GM12878 (cell line): ENCODE results near the gene ATP1B1. TPM values are rescaled to one million over a fixed set of nuclear protein-coding genes. Genes with fewer than 3 reads are reported as not detected.
A peak's percentile ranks its signal among the peaks of the same experiment; 100 is the strongest.

Experiments used
- CHD2 ChIP-seq: IDR thresholded peaks from 2 replicates; pipeline ENCODE4 v1.6.1; 2011; ENCODE audit warnings: low read depth, low read length, improper control_type of control experiment, borderline replicate concordance
- CHD4 ChIP-seq: fragments of 200-600 bp; sonication (generic); IDR thresholded peaks from 2 replicates; pipeline ENCODE4 v1.6.1; 2016; ENCODE audit warnings: mild to moderate bottlenecking
- FOS ChIP-seq: IDR thresholded peaks from 3 replicates; pipeline ENCODE4 v1.6.1; 2011; ENCODE audit warnings: borderline replicate concordance; ENCODE audit not compliant: insufficient read length; ENCODE audit errors: extremely low read depth
- FOXK2 ChIP-seq: fragments of 450-650 bp; IDR thresholded peaks from 2 replicates; pipeline ENCODE4 v1.6.1; 2017; ENCODE audit warnings: mild to moderate bottlenecking, moderate library complexity
- GABPA ChIP-seq: IDR thresholded peaks from 2 replicates; pipeline ENCODE4 v1.6.1; 2014; ENCODE audit warnings: antibody characterized with exemption, low read depth, mild to moderate bottlenecking, inconsistent platforms
- GATAD2B ChIP-seq: fragments of 450-650 bp; conservative IDR thresholded peaks from 2 replicates; pipeline ENCODE4 v1.6.1; 2017; ENCODE audit warnings: low read depth, mild to moderate bottlenecking, moderate library complexity
- IRF4 ChIP-seq: IDR thresholded peaks from 2 replicates; pipeline ENCODE4 v1.6.1; 2011; ENCODE audit warnings: low read depth, low read length
- KAT2A ChIP-seq: conservative IDR thresholded peaks from 2 replicates; pipeline ENCODE4 v1.6.1; 2011; ENCODE audit warnings: low read depth, low read length; ENCODE audit not compliant: control insufficient read depth
- POLR2A ChIP-seq: IDR thresholded peaks from 2 replicates; pipeline ENCODE4 v1.6.1; 2011; ENCODE audit warnings: low read depth, mild to moderate bottlenecking, low read length
- POU2F2 ChIP-seq: IDR thresholded peaks from 3 replicates; pipeline ENCODE4 v1.6.1; 2011; ENCODE audit warnings: low read depth, mild to moderate bottlenecking, low read length, borderline replicate concordance
- RAD21 ChIP-seq: IDR thresholded peaks from 2 replicates; pipeline ENCODE4 v1.6.1; 2011; ENCODE audit warnings: mild to moderate bottlenecking, low read depth, low read length, moderate library complexity; ENCODE audit not compliant: insufficient read depth
- RFX5 ChIP-seq: IDR thresholded peaks from 2 replicates; pipeline ENCODE4 v1.6.1; 2011; ENCODE audit warnings: low read depth, low read length, improper control_type of control experiment
- RUNX3 ChIP-seq: IDR thresholded peaks from 2 replicates; pipeline ENCODE4 v1.6.1; 2012; ENCODE audit warnings: low read length, inconsistent platforms
- SUPT20H ChIP-seq: IDR thresholded peaks from 2 replicates; pipeline ENCODE4 v1.6.1; 2011; ENCODE audit warnings: low read depth, mild to moderate bottlenecking, low read length, moderate library complexity, borderline replicate concordance; ENCODE audit not compliant: control insufficient read depth
- TARDBP ChIP-seq: IDR thresholded peaks from 2 replicates; pipeline ENCODE4 v1.6.1; 2016; ENCODE audit warnings: borderline replicate concordance
- YBX1 ChIP-seq: fragments of 450-650 bp; IDR thresholded peaks from 2 replicates; pipeline ENCODE4 v1.6.1; 2016; ENCODE audit warnings: antibody characterized with exemption
- polyA plus RNA-seq, 11 experiments: library from polyadenylated mRNA; depleted of rRNA in 4 of 11; unstranded in 6 of 11; stranded (reverse) in 5 of 11; fragments of >200 nt; fragmentation: Nextera tagmentation in 4 of 11; fragmentation: Illumina TruSeq in 1 of 11; extraction: Ambion mirVana in 4 of 11; extraction: Trizol in 1 of 11; gene quantifications; 1 replicate in 1 of 11; 2 replicates in 10 of 11; pipeline versions ENCODE4 v1.2.1 to v1.2.3, GENCODE V29; 2011 to 2016; ENCODE audit warnings: inconsistent platforms in 2 of 11, missing spikeins in 2 of 11, low read depth in 1 of 11
- total RNA-seq, 4 experiments: library from RNA; depleted of rRNA in 3 of 4; stranded (reverse); fragments of >200 nt in 3 of 4; fragmentation: Illumina TruSeq in 1 of 4; extraction: Trizol in 1 of 4; gene quantifications; 2 replicates each; pipeline versions ENCODE4 v1.2.1 to v1.2.3, GENCODE V29; 2013 to 2021
- TF ChIP-seq, protein P1 (sequence below): fragments of 450-650 bp; IDR thresholded peaks from 2 replicates; pipeline ENCODE4 v1.6.1; 2018; ENCODE audit warnings: mild to moderate bottlenecking, low read depth, moderate library complexity; ENCODE audit not compliant: partially characterized antibody
- TF ChIP-seq, protein P2 (sequence below), 3 experiments: IDR thresholded peaks in 2 of 3; conservative IDR thresholded peaks in 1 of 3; 2 replicates each; pipeline ENCODE4 v1.5.1; 2011; ENCODE audit warnings: low read depth in 3 of 3, low read length in 3 of 3, mild to moderate bottlenecking in 3 of 3, control low read depth in 2 of 3, moderate library complexity in 2 of 3, inconsistent platforms in 1 of 3, mixed read lengths in 1 of 3; ENCODE audit not compliant: control insufficient read depth in 2 of 3, insufficient read depth in 1 of 3; ENCODE audit errors: extremely low read depth in 1 of 3
- TF ChIP-seq, protein P3 (sequence below): fragments of 450-650 bp; IDR thresholded peaks from 2 replicates; pipeline ENCODE4 v1.6.1; 2017; ENCODE audit warnings: antibody characterized with exemption, mild to moderate bottlenecking, moderate library complexity
- TF ChIP-seq, protein P4 (sequence below): fragments of 450-650 bp; IDR thresholded peaks from 2 replicates; pipeline ENCODE4 v1.6.1; 2016; ENCODE audit warnings: mild to moderate bottlenecking
- TF ChIP-seq, protein P5 (sequence below): IDR thresholded peaks from 2 replicates; pipeline ENCODE4 v1.6.1; 2012; ENCODE audit warnings: low read depth, low read length, improper control_type of control experiment

The ATP1B1 gene
- total and polyA plus RNA-seq, 10 of the 15 experiments (the other 5 are each of a cell fraction or from before 2014, with no cell fraction given) = 0.84 to 14.0 (median 1.4) TPM

DNA sequence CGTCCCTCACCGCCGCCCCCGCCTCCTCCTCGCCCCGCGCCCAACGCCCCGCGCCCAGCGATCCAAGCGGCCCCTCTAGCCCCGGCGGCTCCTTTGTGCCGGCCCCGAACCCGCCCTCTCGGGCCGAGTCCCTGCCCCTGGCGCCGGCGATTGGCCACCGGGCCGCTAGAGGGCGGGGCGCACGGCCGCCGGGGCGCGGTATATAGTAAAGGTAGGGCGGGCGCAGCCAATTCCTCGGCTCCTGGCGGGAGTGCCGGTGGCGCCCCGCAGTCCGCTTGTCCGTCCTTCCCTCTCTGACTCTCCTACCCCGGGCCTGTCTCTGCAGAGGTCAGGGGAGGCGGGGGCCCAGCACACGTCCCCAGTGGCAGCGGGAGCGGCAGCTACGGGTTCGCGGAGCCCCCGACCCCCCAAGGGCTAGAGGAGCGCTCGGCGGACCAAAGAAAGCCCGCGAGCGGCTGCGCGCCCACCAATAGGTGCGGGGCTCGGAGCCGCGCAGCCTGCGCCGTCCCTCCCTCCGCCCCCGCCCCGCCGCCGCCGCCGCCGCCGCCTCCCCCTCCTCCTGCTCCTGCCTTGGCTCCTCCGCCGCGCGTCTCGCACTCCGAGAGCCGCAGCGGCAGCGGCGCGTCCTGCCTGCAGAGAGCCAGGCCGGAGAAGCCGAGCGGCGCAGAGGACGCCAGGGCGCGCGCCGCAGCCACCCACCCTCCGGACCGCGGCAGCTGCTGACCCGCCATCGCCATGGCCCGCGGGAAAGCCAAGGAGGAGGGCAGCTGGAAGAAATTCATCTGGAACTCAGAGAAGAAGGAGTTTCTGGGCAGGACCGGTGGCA is at the start of gene ATP1B1 (continued):
- TF ChIP-seq FOXK2 = no peak
- 0 out of 3 replicates have a peak, but pooled peaks have one; percentile 11 for TF ChIP-seq POU2F2
- TF ChIP-seq KAT2A = no peak
- TF ChIP-seq GABPA = no peak
- no peak for TF ChIP-seq FOS
- TF ChIP-seq TARDBP = no peak
- TF ChIP-seq IRF4 = no peak
- TF ChIP-seq, protein P1, sequence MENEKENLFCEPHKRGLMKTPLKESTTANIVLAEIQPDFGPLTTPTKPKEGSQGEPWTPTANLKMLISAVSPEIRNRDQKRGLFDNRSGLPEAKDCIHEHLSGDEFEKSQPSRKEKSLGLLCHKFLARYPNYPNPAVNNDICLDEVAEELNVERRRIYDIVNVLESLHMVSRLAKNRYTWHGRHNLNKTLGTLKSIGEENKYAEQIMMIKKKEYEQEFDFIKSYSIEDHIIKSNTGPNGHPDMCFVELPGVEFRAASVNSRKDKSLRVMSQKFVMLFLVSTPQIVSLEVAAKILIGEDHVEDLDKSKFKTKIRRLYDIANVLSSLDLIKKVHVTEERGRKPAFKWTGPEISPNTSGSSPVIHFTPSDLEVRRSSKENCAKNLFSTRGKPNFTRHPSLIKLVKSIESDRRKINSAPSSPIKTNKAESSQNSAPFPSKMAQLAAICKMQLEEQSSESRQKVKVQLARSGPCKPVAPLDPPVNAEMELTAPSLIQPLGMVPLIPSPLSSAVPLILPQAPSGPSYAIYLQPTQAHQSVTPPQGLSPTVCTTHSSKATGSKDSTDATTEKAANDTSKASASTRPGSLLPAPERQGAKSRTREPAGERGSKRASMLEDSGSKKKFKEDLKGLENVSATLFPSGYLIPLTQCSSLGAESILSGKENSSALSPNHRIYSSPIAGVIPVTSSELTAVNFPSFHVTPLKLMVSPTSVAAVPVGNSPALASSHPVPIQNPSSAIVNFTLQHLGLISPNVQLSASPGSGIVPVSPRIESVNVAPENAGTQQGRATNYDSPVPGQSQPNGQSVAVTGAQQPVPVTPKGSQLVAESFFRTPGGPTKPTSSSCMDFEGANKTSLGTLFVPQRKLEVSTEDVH = no peak
- TF ChIP-seq RUNX3 = no peak
- TF ChIP-seq CHD4 = no peak
- TF ChIP-seq, protein P2, sequence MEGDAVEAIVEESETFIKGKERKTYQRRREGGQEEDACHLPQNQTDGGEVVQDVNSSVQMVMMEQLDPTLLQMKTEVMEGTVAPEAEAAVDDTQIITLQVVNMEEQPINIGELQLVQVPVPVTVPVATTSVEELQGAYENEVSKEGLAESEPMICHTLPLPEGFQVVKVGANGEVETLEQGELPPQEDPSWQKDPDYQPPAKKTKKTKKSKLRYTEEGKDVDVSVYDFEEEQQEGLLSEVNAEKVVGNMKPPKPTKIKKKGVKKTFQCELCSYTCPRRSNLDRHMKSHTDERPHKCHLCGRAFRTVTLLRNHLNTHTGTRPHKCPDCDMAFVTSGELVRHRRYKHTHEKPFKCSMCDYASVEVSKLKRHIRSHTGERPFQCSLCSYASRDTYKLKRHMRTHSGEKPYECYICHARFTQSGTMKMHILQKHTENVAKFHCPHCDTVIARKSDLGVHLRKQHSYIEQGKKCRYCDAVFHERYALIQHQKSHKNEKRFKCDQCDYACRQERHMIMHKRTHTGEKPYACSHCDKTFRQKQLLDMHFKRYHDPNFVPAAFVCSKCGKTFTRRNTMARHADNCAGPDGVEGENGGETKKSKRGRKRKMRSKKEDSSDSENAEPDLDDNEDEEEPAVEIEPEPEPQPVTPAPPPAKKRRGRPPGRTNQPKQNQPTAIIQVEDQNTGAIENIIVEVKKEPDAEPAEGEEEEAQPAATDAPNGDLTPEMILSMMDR (IDR thresholded peaks at IDR 0.05 in 2 of 3, conservative IDR thresholded peaks at IDR 0.05 in 1 of 3; ENCODE audit: control insufficient read depth in 2 of 3, extremely low read depth in 1 of 3, insufficient read depth in 1 of 3, low read depth in 3 of 3, low read length in 3 of 3) = peak in 2 of 3 experiments; percentile 21 to 36; a peak in 3 of 6 replicates
- no peak for TF ChIP-seq RAD21
- TF ChIP-seq, protein P3, sequence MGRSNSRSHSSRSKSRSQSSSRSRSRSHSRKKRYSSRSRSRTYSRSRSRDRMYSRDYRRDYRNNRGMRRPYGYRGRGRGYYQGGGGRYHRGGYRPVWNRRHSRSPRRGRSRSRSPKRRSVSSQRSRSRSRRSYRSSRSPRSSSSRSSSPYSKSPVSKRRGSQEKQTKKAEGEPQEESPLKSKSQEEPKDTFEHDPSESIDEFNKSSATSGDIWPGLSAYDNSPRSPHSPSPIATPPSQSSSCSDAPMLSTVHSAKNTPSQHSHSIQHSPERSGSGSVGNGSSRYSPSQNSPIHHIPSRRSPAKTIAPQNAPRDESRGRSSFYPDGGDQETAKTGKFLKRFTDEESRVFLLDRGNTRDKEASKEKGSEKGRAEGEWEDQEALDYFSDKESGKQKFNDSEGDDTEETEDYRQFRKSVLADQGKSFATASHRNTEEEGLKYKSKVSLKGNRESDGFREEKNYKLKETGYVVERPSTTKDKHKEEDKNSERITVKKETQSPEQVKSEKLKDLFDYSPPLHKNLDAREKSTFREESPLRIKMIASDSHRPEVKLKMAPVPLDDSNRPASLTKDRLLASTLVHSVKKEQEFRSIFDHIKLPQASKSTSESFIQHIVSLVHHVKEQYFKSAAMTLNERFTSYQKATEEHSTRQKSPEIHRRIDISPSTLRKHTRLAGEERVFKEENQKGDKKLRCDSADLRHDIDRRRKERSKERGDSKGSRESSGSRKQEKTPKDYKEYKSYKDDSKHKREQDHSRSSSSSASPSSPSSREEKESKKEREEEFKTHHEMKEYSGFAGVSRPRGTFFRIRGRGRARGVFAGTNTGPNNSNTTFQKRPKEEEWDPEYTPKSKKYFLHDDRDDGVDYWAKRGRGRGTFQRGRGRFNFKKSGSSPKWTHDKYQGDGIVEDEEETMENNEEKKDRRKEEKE = no peak
- TF ChIP-seq, protein P4, sequence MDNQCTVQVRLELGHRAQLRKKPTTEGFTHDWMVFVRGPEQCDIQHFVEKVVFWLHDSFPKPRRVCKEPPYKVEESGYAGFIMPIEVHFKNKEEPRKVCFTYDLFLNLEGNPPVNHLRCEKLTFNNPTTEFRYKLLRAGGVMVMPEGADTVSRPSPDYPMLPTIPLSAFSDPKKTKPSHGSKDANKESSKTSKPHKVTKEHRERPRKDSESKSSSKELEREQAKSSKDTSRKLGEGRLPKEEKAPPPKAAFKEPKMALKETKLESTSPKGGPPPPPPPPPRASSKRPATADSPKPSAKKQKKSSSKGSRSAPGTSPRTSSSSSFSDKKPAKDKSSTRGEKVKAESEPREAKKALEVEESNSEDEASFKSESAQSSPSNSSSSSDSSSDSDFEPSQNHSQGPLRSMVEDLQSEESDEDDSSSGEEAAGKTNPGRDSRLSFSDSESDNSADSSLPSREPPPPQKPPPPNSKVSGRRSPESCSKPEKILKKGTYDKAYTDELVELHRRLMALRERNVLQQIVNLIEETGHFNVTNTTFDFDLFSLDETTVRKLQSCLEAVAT = no peak
- TF ChIP-seq RFX5 = 0 out of 2 replicates have a peak, but pooled peaks have one; percentile 18
- no peak for TF ChIP-seq CHD2
- TF ChIP-seq SUPT20H = no peak
- TF ChIP-seq, protein P5, sequence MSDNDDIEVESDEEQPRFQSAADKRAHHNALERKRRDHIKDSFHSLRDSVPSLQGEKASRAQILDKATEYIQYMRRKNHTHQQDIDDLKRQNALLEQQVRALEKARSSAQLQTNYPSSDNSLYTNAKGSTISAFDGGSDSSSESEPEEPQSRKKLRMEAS = no peak
- TF ChIP-seq POLR2A = peak; percentile 84
- TF ChIP-seq YBX1 = no peak
- TF ChIP-seq GATAD2B = no peak; the same call in 1 of the 2 replicates
